ENCODE measurements around the gene SPRED1.

SPRED1 gene

GRCh38 chr15:38377636-38378035 is 125.0 kb downstream of the SPRED1 start:
- no peak for TF ChIP-seq CTCF (conservative IDR thresholded peaks at IDR 0.05)
- no peak for TF ChIP-seq ZFX (IDR thresholded peaks at IDR 0.05)
- H3K27ac ChIP-seq: no peak overlapping the region

- no peak overlapping the region for H3K27ac ChIP-seq
- no peak for TF ChIP-seq CTCF (conservative IDR thresholded peaks at IDR 0.05)
- TF ChIP-seq ZFX (IDR thresholded peaks at IDR 0.05): no peak
Measured at GRCh38 chr15:38378161-38378560, 125.5 kb downstream of the SPRED1 start.

GRCh38 chr15:38389924-38390542 is 137.4 kb downstream of the SPRED1 start:
- TF ChIP-seq CTCF (conservative IDR thresholded peaks at IDR 0.05): peak; percentile 91
- no peak for TF ChIP-seq ZFX (IDR thresholded peaks at IDR 0.05)
- H3K27ac ChIP-seq: no peak overlapping the region

GRCh38 chr15:38391191-38391590 is 138.6 kb downstream of the SPRED1 start:
- no peak for TF ChIP-seq ZFX (IDR thresholded peaks at IDR 0.05)
- no peak for TF ChIP-seq CTCF (conservative IDR thresholded peaks at IDR 0.05)

GRCh38 chr15:38398134-38398533 is 145.5 kb downstream of the SPRED1 start:
- H3K27ac ChIP-seq: no peak overlapping the region

More at GRCh38 chr15:38391191-38391590, 138.6 kb downstream of the SPRED1 start:
- H3K27ac ChIP-seq: no peak overlapping the region

GRCh38 chr15:38401106-38401505 is 148.5 kb downstream of the SPRED1 start:
- no peak overlapping the region for H3K27ac ChIP-seq

More at GRCh38 chr15:38398134-38398533, 145.5 kb downstream of the SPRED1 start:
- TF ChIP-seq ZFX (IDR thresholded peaks at IDR 0.05) (no peak), CTCF (conservative IDR thresholded peaks at IDR 0.05) (no peak)

GRCh38 chr15:38401701-38402100 is 149.1 kb downstream of the SPRED1 start:
- H3K27ac ChIP-seq: no peak overlapping the region
- TF ChIP-seq CTCF (conservative IDR thresholded peaks at IDR 0.05) (no peak), ZFX (IDR thresholded peaks at IDR 0.05) (no peak)

More at GRCh38 chr15:38401106-38401505, 148.5 kb downstream of the SPRED1 start:
- TF ChIP-seq ZFX (IDR thresholded peaks at IDR 0.05) (no peak), CTCF (conservative IDR thresholded peaks at IDR 0.05) (no peak)

Measured in C4-2B (cell line).